ENCODE measurements around the gene PGAM5. TPM values are rescaled to one million over a fixed set of nuclear protein-coding genes. Genes with fewer than 3 reads are reported as not detected.

PGAM5 gene
- total and polyA plus RNA-seq, 2 of the 4 experiments (the other 2 are of a cell fraction) = 25.2 to 37.8 TPM

GRCh38 chr12:132662901-132663755 is 47.5 kb upstream of the PGAM5 start (continued):
- no peak for TF ChIP-seq MAFK (IDR thresholded peaks at IDR 0.05; ENCODE audit: low read depth, low read length)

GRCh38 chr12:132664206-132665148 is 46.2 kb upstream of the PGAM5 start:
- no peaks in the 10 kb centered on the region for H3K4me1 ChIP-seq (ENCODE audit: control insufficient read depth, insufficient read depth, low read length)
- H2AK5ac ChIP-seq (ENCODE audit: low read depth, low read length) = no peak overlapping the region
- POLR2A ChIA-PET (ENCODE audit: unreplicated experiment) = no interaction called here
- TF ChIP-seq RCOR1 (IDR thresholded peaks at IDR 0.05; ENCODE audit: insufficient replicate concordance, low read length) (no peak), FOS (IDR thresholded peaks at IDR 0.05; ENCODE audit: low read depth, low read length) (no peak), CEBPB (IDR thresholded peaks at IDR 0.05; ENCODE audit: low read depth, low read length) (no peak)
- H2BK15ac ChIP-seq (ENCODE audit: low read depth, low read length) = no peak overlapping the region
- DNase-seq (no peak), ATAC-seq (ENCODE audit: low read depth) (no peak)
- dilution Hi-C loops (cut with HindIII; ENCODE audit: low sequenced_read_pairs, unreplicated experiment) = no loop called here
- no peaks in the 10 kb centered on the region for H3K79me1 ChIP-seq (ENCODE audit: low read depth in 1 of 2, low read length in 2 of 2)
- H3K9me3 ChIP-seq (ENCODE audit: control insufficient read depth, insufficient read depth, low read length) = no peaks in the 10 kb centered on the region
- H4K8ac ChIP-seq (ENCODE audit: low read depth in 2 of 2, low read length in 2 of 2) = no peak overlapping the region
- no peak overlapping the region for H3K18ac ChIP-seq (ENCODE audit: low read depth, low read length)
- H4K91ac ChIP-seq (ENCODE audit: insufficient read depth, low read depth, low read length) = no peak overlapping the region
- BruUV-seq (replicated peaks) = no TSS peak
- H3K14ac ChIP-seq (replicated peaks; ENCODE audit: low read depth, low read length) = no peak overlapping the region; the same call in 1 of the 2 replicates
- no peak overlapping the region for H3K4ac ChIP-seq (ENCODE audit: low read depth, low read length)
- no peak overlapping the region for H3K23ac ChIP-seq (ENCODE audit: low read depth, low read length)
- H3K4me3 ChIP-seq (ENCODE audit: insufficient read depth, low read depth, low read length) = no peak overlapping the region
- no peak overlapping the region for H2BK120ac ChIP-seq (ENCODE audit: low read depth, low read length)
- H3K9ac ChIP-seq (ENCODE audit: low read depth, low read length) = no peak overlapping the region
- H2BK20ac ChIP-seq (ENCODE audit: low read depth, low read length) = no peak overlapping the region
- H3K56ac ChIP-seq (ENCODE audit: extremely low read depth, insufficient read depth, low read length) = no peak overlapping the region
- no peak overlapping the region for H3K4me2 ChIP-seq (ENCODE audit: low read depth, low read length)
- H4K5ac ChIP-seq (ENCODE audit: low read depth, low read length) = no peak overlapping the region
- peaks cover 58% of the 10 kb centered on the region for H3K36me3 ChIP-seq (ENCODE audit: control insufficient read depth, insufficient read depth, low read length)
- intact Hi-C loops (cut with micrococcal nuclease) = no loop called here
- H2BK5ac ChIP-seq (ENCODE audit: low read depth, low read length, poor library complexity, severe bottlenecking) = no peak overlapping the region
- H2AK9ac ChIP-seq (replicated peaks; ENCODE audit: low read depth, low read length, poor library complexity) = peak overlapping the region; percentile 37
- WGBS, 2 experiments (ENCODE audit: extremely low coverage in 2 of 2, insufficient read length in 1 of 2) = 86% methylated on average over 9 of the region's 21 CpGs; no CpG with 5 or more reads in 1 of the 2 experiments
- in situ Hi-C loops (cut with MboI; ENCODE audit: low sequenced_read_pairs) = no loop called here
- no peak overlapping the region for H3K27ac ChIP-seq (ENCODE audit: insufficient read depth, low read length)
- no peaks in the 10 kb centered on the region for H3K9me1 ChIP-seq (ENCODE audit: insufficient read depth, low read length)
- H2AFZ ChIP-seq (replicated peaks; ENCODE audit: low read length, poor library complexity) = no peak overlapping the region
- CTCF ChIA-PET = no interaction called here
- H3K27me3 ChIP-seq (ENCODE audit: control insufficient read depth, insufficient read depth, low read length) = no peaks in the 10 kb centered on the region
- H4K20me1 ChIP-seq (ENCODE audit: insufficient read depth, low read length) = no peaks in the 10 kb centered on the region; the same call in 1 of the 2 replicates
